Suprapubic skin (tissue), 4 donors: Measurements from ENCODE around the gene WDR91.

Experiments used
- CTCF ChIP-seq, 2 donors: fragments of 200-600 bp in 1 of 2; fragments of 450-650 bp in 1 of 2; sonication (generic) in 1 of 2; IDR thresholded peaks; one replicate each; pipeline ENCODE4 v1.5.1; 2016 to 2019; ENCODE audit warnings: antibody characterized with exemption in 2 of 2, mild to moderate bottlenecking in 1 of 2, moderate library complexity in 1 of 2
- POLR2A ChIP-seq, 2 donors: fragments of 450-650 bp; IDR thresholded peaks; one replicate each; pipeline ENCODE4 v1.6.1; 2017; ENCODE audit warnings: antibody characterized with exemption in 2 of 2, mild to moderate bottlenecking in 2 of 2, moderate library complexity in 2 of 2
- POLR2AphosphoS5 ChIP-seq, 3 donors: sonication (generic); formaldehyde crosslinking; IDR thresholded peaks; one replicate each; pipeline ENCODE4 v1.6.1; 2017; ENCODE audit warnings: antibody characterized with exemption in 3 of 3

- no peak for TF ChIP-seq CTCF (IDR thresholded peaks at IDR 0.05)
- no peak for TF ChIP-seq POLR2A (IDR thresholded peaks at IDR 0.05)
- no peak for TF ChIP-seq POLR2AphosphoS5 (IDR thresholded peaks at IDR 0.05)
Observed at GRCh38 chr7:135197906-135198655, 13.2 kb downstream of the WDR91 start.
